HEK293 (cell line): ENCODE measurements around the gene MATR3.

ENCODE experiments used
- CTCF ChIA-PET: fragments of 350-600 bp; formaldehyde crosslinking; extraction: SDS; loops from one replicate; lab custom pipeline; 2021; ENCODE audit warnings: antibody characterized with exemption; lab: Yijun Ruan, JAX
- POLR2A ChIA-PET: fragments of 300-600 bp; formaldehyde crosslinking; extraction: SDS; loops from one replicate; lab custom pipeline; 2020; ENCODE audit warnings: antibody characterized with exemption, inconsistent platforms; lab: Yijun Ruan, JAX
- H3K27ac ChIP-seq: fragments of 200-500 bp; sonication (Bioruptor generic); 2 replicates; pipeline ENCODE4 v1.5.1; 2014; ENCODE audit warnings: low read depth, low read length, control low read depth, inconsistent platforms; ENCODE audit errors: extremely low read depth
- H3K36me3 ChIP-seq, 2 experiments: fragments of 200-500 bp in 1 of 2; sonication (Bioruptor generic) in 1 of 2; 1 replicate in 1 of 2; 2 replicates in 1 of 2; pipeline ENCODE4 v1.5.1; 2014 to 2017; ENCODE audit warnings: inconsistent platforms in 2 of 2, low read length in 2 of 2; ENCODE audit not compliant: control insufficient read depth in 2 of 2, insufficient read depth in 1 of 2
- H3K4me1 ChIP-seq: fragments of 200-500 bp; sonication (Bioruptor generic); 2 replicates; pipeline ENCODE4 v1.5.1; 2014; ENCODE audit warnings: mild to moderate bottlenecking, low read length, inconsistent platforms; ENCODE audit not compliant: control insufficient read depth, insufficient read depth
- H3K4me3 ChIP-seq: 2 replicates; pipeline ENCODE4 v1.5.1; 2011; ENCODE audit warnings: low read depth, mild to moderate bottlenecking, control low read depth, low read length, moderate library complexity
- H3K9me3 ChIP-seq: fragments of 200-500 bp; sonication (Bioruptor generic); 2 replicates; pipeline ENCODE4 v1.5.1; 2014; ENCODE audit warnings: low read depth, low read length, inconsistent platforms; ENCODE audit not compliant: control insufficient read depth, insufficient read depth
- SCRT1 ChIP-seq: fragments of 450-650 bp; formaldehyde crosslinking; IDR thresholded peaks from 2 replicates; pipeline ENCODE4 v1.5.1; 2016; ENCODE audit warnings: missing biosample characterization, missing genetic modification characterization, borderline replicate concordance
- SCRT2 ChIP-seq: fragments of 450-650 bp; formaldehyde crosslinking; IDR thresholded peaks from 2 replicates; pipeline ENCODE4 v1.5.1; 2016; ENCODE audit warnings: missing biosample characterization, missing genetic modification characterization
- ZBTB17 ChIP-seq: fragments of 450-650 bp; formaldehyde crosslinking; IDR thresholded peaks from 2 replicates; pipeline ENCODE4 v1.5.1; 2016; ENCODE audit warnings: missing biosample characterization, missing genetic modification characterization
- ZBTB44 ChIP-seq: fragments of 450-650 bp; IDR thresholded peaks from 2 replicates; pipeline ENCODE4 v1.5.1; 2018; ENCODE audit warnings: missing biosample characterization, mild to moderate bottlenecking, missing genetic modification characterization
- ZNF169 ChIP-seq: fragments of 450-650 bp; formaldehyde crosslinking; IDR thresholded peaks from 2 replicates; pipeline ENCODE4 v1.5.1; 2016; ENCODE audit warnings: missing biosample characterization, missing genetic modification characterization
- ZNF248 ChIP-seq: fragments of 450-650 bp; formaldehyde crosslinking; IDR thresholded peaks from 2 replicates; pipeline ENCODE4 v1.5.1; 2017; ENCODE audit warnings: missing biosample characterization, missing genetic modification characterization
- ZNF324 ChIP-seq: fragments of 450-650 bp; formaldehyde crosslinking; IDR thresholded peaks from 2 replicates; pipeline ENCODE4 v1.5.1; 2016; ENCODE audit warnings: missing biosample characterization, missing genetic modification characterization
- ZNF341 ChIP-seq: fragments of 450-650 bp; formaldehyde crosslinking; IDR thresholded peaks from 2 replicates; pipeline ENCODE4; 2016; ENCODE audit warnings: low read depth, missing biosample characterization, missing genetic modification characterization
- ZNF513 ChIP-seq: fragments of 450-650 bp; IDR thresholded peaks from 2 replicates; pipeline ENCODE4 v1.5.1; 2018; ENCODE audit warnings: missing biosample characterization, missing genetic modification characterization
- ZNF623 ChIP-seq: fragments of 450-650 bp; formaldehyde crosslinking; IDR thresholded peaks from 2 replicates; pipeline ENCODE4 v1.5.1; 2016; ENCODE audit warnings: missing biosample characterization, missing genetic modification characterization
- ZNF830 ChIP-seq: fragments of 450-650 bp; IDR thresholded peaks from 2 replicates; pipeline ENCODE4 v1.5.0; 2018; ENCODE audit warnings: missing biosample characterization, missing genetic modification characterization, low read depth, mild to moderate bottlenecking, moderate library complexity
- TF ChIP-seq, protein P1 (sequence below): fragments of 450-650 bp; formaldehyde crosslinking; IDR thresholded peaks from 2 replicates; pipeline ENCODE4 v1.5.1; 2017; ENCODE audit warnings: missing biosample characterization, mild to moderate bottlenecking, missing genetic modification characterization, moderate library complexity
- TF ChIP-seq, protein P2 (sequence below): fragments of 450-650 bp; formaldehyde crosslinking; conservative IDR thresholded peaks from 2 replicates; pipeline ENCODE4 v1.5.1; 2016; ENCODE audit warnings: low read depth, missing biosample characterization, missing genetic modification characterization

Gene MATR3

DNA sequence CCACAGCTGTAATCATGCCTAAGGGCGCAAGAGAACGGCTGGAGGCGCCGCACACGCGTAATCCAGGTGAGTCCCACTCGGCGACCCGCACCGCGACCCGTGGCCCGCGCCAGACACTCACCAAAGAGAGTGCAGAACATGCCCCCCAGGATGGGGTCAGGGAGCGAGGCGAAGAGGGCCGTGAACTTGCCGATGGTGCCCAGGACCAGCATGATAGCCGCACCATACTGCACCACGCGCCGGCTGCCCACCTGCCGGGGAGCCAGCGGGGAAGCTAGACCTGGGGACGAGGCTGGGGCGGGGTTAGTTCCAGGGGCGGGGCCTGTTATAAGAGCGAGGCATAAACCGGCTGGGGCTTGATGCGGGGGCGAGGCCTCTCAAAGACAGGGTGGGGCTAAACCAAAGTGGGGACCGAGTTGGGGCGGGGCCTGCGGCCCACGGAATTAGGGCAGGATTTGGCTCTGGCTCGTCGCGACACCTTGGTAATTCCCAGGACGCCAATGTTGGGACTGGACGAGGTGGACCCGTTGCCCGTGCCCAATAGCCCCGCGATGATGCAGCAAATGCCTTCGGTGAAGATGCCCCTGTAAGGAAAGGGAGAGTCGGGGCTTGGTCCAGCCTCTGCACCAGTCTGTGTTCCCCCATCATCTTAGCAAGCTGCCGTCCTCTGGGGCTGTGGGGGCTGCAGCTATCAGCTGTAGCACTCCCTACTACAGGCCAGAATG is 84.7 kb downstream of the MATR3 start:
- Histone ChIP-seq H3K9me3 (no peaks in the 10 kb centered on the region), H3K27ac (no peak overlapping the region), H3K4me3 (no peak overlapping the region), H3K4me1 (no peaks in the 10 kb centered on the region), H3K36me3 (peaks cover under 1 to 14% of the 10 kb centered on the region in 2 experiments; a peak in 2 of 3 replicates)
- CTCF ChIA-PET = interaction anchor here (0.6 to 1.2 kb wide), 3 partner anchors 12 to 651 kb away, joined by 3 to 4 read pairs (median 3); no protein-coding TSS in a partner anchor
- POLR2A ChIA-PET = no interaction called here
- no peak for TF ChIP-seq ZNF248 (tag by site-specific recombination)
- TF ChIP-seq, protein P1, sequence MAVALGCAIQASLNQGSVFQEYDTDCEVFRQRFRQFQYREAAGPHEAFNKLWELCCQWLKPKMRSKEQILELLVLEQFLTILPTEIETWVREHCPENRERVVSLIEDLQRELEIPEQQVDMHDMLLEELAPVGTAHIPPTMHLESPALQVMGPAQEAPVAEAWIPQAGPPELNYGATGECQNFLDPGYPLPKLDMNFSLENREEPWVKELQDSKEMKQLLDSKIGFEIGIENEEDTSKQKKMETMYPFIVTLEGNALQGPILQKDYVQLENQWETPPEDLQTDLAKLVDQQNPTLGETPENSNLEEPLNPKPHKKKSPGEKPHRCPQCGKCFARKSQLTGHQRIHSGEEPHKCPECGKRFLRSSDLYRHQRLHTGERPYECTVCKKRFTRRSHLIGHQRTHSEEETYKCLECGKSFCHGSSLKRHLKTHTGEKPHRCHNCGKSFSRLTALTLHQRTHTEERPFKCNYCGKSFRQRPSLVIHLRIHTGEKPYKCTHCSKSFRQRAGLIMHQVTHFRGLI = no peak
- TF ChIP-seq ZNF169 (tag by site-specific recombination) = no peak
- no peak for TF ChIP-seq ZBTB17
- no peak for TF ChIP-seq ZNF513 (tag by site-specific recombination)
- TF ChIP-seq, protein P2, sequence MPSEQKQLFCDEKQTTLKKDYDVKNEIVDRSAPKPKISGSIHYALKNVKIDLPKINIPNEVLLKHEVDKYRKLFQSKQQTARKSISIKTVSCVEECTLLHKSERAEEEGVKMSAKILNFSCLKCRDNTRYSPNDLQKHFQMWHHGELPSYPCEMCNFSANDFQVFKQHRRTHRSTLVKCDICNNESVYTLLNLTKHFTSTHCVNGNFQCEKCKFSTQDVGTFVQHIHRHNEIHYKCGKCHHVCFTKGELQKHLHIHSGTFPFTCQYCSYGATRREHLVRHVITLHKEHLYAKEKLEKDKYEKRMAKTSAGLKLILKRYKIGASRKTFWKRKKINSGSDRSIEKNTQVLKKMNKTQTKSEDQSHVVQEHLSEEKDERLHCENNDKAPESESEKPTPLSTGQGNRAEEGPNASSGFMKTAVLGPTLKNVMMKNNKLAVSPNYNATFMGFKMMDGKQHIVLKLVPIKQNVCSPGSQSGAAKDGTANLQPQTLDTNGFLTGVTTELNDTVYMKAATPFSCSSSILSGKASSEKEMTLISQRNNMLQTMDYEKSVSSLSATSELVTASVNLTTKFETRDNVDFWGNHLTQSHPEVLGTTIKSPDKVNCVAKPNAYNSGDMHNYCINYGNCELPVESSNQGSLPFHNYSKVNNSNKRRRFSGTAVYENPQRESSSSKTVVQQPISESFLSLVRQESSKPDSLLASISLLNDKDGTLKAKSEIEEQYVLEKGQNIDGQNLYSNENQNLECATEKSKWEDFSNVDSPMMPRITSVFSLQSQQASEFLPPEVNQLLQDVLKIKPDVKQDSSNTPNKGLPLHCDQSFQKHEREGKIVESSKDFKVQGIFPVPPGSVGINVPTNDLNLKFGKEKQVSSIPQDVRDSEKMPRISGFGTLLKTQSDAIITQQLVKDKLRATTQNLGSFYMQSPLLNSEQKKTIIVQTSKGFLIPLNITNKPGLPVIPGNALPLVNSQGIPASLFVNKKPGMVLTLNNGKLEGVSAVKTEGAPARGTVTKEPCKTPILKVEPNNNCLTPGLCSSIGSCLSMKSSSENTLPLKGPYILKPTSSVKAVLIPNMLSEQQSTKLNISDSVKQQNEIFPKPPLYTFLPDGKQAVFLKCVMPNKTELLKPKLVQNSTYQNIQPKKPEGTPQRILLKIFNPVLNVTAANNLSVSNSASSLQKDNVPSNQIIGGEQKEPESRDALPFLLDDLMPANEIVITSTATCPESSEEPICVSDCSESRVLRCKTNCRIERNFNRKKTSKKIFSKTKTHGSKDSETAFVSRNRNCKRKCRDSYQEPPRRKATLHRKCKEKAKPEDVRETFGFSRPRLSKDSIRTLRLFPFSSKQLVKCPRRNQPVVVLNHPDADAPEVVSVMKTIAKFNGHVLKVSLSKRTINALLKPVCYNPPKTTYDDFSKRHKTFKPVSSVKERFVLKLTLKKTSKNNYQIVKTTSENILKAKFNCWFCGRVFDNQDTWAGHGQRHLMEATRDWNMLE = no peak
- no peak for TF ChIP-seq ZNF324 (tag by site-specific recombination)
- no peak for TF ChIP-seq ZNF623 (tag by site-specific recombination)
- no peak for TF ChIP-seq ZNF341 (tag by site-specific recombination)
- TF ChIP-seq ZBTB44 (tag by site-specific recombination) = no peak

DNA sequence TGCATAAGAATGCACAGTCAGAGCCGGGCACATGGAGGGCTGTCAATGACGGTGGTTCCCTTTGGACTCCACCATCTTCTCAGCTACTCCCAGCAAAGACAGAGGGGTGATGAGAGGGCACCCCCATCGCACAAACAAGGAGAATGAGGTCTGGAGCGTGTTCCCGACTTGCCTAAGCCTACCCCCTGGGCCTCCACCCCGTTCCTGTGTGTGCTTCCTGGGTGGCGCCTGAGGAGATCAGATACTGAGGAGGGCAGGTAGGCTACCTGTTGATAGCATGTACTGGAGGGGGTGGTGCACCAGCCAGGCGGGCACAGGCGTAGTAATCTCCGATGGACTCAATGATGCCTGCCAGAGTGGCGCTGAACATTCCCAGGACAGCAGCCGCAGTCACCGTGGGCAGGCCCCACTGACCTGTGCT is 85.4 kb downstream of the MATR3 start:
- Histone ChIP-seq H3K9me3 (no peaks in the 10 kb centered on the region), H3K36me3 (peaks cover 0 to 7% of the 10 kb centered on the region in 2 experiments; a peak in 2 of 3 replicates), H3K4me3 (no peak overlapping the region)
- TF ChIP-seq SCRT1 (tag by site-specific recombination) = peak; percentile 90
- peak; percentile 95 for TF ChIP-seq SCRT2 (tag by site-specific recombination)
- TF ChIP-seq ZNF830 (tag by site-specific recombination) = no peak
- TF ChIP-seq, all 188 proteins: peak for 2
- Histone ChIP-seq H3K27ac (0 out of 2 replicates have a peak overlapping the region, but pooled peaks have one; percentile 9), H3K4me1 (no peaks in the 10 kb centered on the region)
- ChIA-PET CTCF (interaction anchor here (1.2 kb wide), 2 partner anchors 11 to 12 kb away, joined by 3 to 4 read pairs; no protein-coding TSS in a partner anchor), POLR2A (no interaction called here)
